ENCODE measurements around the gene SLC17A5.
"Not testable (repeated sequence)": the region's sequence is repeated elsewhere in the genome, so short reads cannot be mapped to it uniquely, and the experiment has no call there.

SLC17A5 gene

GRCh38 chr6:73581293-73581692 lies 72.5 kb downstream of the SLC17A5 start:
- no peak for DNase-seq
- H3K4me1 Mint-ChIP-seq, result peaks cover 45% of the 10 kb centered on the region
- TF ChIP-seq CTCF (IDR thresholded peaks at IDR 0.05), result no peak
- H3K27ac Mint-ChIP-seq, result no peak overlapping the region
- peaks cover 7% of the 10 kb centered on the region for H3K36me3 Mint-ChIP-seq (ENCODE audit: low read depth)
- H3K27me3 Mint-ChIP-seq (ENCODE audit: low read depth, poor library complexity), result no peaks in the 10 kb centered on the region
- no peak overlapping the region for H3K4me3 Mint-ChIP-seq
- H3K9me3 Mint-ChIP-seq, result peaks cover 20% of the 10 kb centered on the region

GRCh38 chr6:73580247-73581149 lies 73.3 kb downstream of the SLC17A5 start:
- peaks cover 37% of the 10 kb centered on the region for H3K4me1 Mint-ChIP-seq
- TF ChIP-seq CTCF (IDR thresholded peaks at IDR 0.05), result peak; percentile 37
- peak; percentile 62 for DNase-seq
- H3K36me3 Mint-ChIP-seq (ENCODE audit: low read depth), result peaks cover 7% of the 10 kb centered on the region
- H3K9me3 Mint-ChIP-seq, result peaks cover 26% of the 10 kb centered on the region
- no peaks in the 10 kb centered on the region for H3K27me3 Mint-ChIP-seq (ENCODE audit: low read depth, poor library complexity)
- peak overlapping the region; percentile 99 for H3K27ac Mint-ChIP-seq
- peak overlapping the region; percentile 61 for H3K4me3 Mint-ChIP-seq

GRCh38 chr6:73579851-73580246 lies 73.9 kb downstream of the SLC17A5 start:
- Mint-ChIP-seq H3K27me3 (ENCODE audit: low read depth, poor library complexity) (no peaks in the 10 kb centered on the region), H3K36me3 (ENCODE audit: low read depth) (peaks cover 7% of the 10 kb centered on the region)
- DNase-seq, result no peak

GRCh38 chr6:73579389-73579788 lies 74.4 kb downstream of the SLC17A5 start:
- no peak for TF ChIP-seq CTCF (IDR thresholded peaks at IDR 0.05)
- no peak for DNase-seq
- Mint-ChIP-seq H3K27me3 (ENCODE audit: low read depth, poor library complexity) (no peaks in the 10 kb centered on the region), H3K9me3 (peaks cover 27% of the 10 kb centered on the region), H3K4me1 (peaks cover 30% of the 10 kb centered on the region), H3K4me3 (no peak overlapping the region), H3K36me3 (ENCODE audit: low read depth) (peaks cover 7% of the 10 kb centered on the region), H3K27ac (peak overlapping the region; percentile 57)

More at GRCh38 chr6:73579851-73580246, 73.9 kb downstream of the SLC17A5 start:
- Mint-ChIP-seq H3K27ac (peak overlapping the region; percentile 99), H3K4me3 (no peak overlapping the region), H3K9me3 (peaks cover 27% of the 10 kb centered on the region), H3K4me1 (peaks cover 30% of the 10 kb centered on the region)
- TF ChIP-seq CTCF (IDR thresholded peaks at IDR 0.05), result no peak

GRCh38 chr6:73577676-73578075 lies 76.1 kb downstream of the SLC17A5 start:
- Mint-ChIP-seq H3K4me3 (no peak overlapping the region), H3K9me3 (peaks cover 30% of the 10 kb centered on the region), H3K27ac (peak overlapping the region; percentile 44), H3K36me3 (ENCODE audit: low read depth) (peaks cover 7% of the 10 kb centered on the region), H3K27me3 (ENCODE audit: low read depth, poor library complexity) (no peaks in the 10 kb centered on the region), H3K4me1 (peaks cover 30% of the 10 kb centered on the region)
- no peak for DNase-seq
- no peak for TF ChIP-seq CTCF (IDR thresholded peaks at IDR 0.05)

- H3K36me3 Mint-ChIP-seq (ENCODE audit: low read depth); DNase-seq; H3K4me3 Mint-ChIP-seq; H3K27me3 Mint-ChIP-seq (ENCODE audit: low read depth, poor library complexity); H3K27ac Mint-ChIP-seq: not testable (repeated sequence)
- Mint-ChIP-seq H3K9me3 (peaks cover 23% of the 10 kb centered on the region), H3K4me1 (peaks cover 12% of the 10 kb centered on the region)
Observed at GRCh38 chr6:73572531-73572930, 81.3 kb downstream of the SLC17A5 start.

GRCh38 chr6:73571218-73572181 lies 82.3 kb downstream of the SLC17A5 start:
- H3K4me1 Mint-ChIP-seq; H3K4me3 Mint-ChIP-seq; H3K27me3 Mint-ChIP-seq (ENCODE audit: low read depth, poor library complexity); H3K36me3 Mint-ChIP-seq (ENCODE audit: low read depth); DNase-seq: not testable (repeated sequence)
- peaks cover 21% of the 10 kb centered on the region for H3K9me3 Mint-ChIP-seq
- H3K27ac Mint-ChIP-seq, result peak overlapping the region; percentile 90
